Vagina (tissue), 2 donors: ENCODE measurements around the gene ACYP2.

Experiments used
- CTCF ChIP-seq, 3 experiments: fragments of 450-650 bp in 2 of 3; fragments of 200-600 bp in 1 of 3; sonication (generic) in 1 of 3; IDR thresholded peaks; one replicate each; pipeline ENCODE4 v1.5.1; 2017 to 2019; ENCODE audit warnings: antibody characterized with exemption in 3 of 3, mild to moderate bottlenecking in 2 of 3, moderate library complexity in 2 of 3
- POLR2A ChIP-seq, 2 donors: fragments of 450-650 bp; IDR thresholded peaks; one replicate each; pipeline ENCODE4 v1.6.1; 2017; ENCODE audit warnings: antibody characterized with exemption in 2 of 2, mild to moderate bottlenecking in 2 of 2, moderate library complexity in 2 of 2

GRCh38 chr2:54336977-54337255, 221.5 kb downstream of the ACYP2 start:
- TF ChIP-seq POLR2A (IDR thresholded peaks at IDR 0.05) (no peak), CTCF (IDR thresholded peaks at IDR 0.05) (no peak)
